H1 (cell line): ENCODE results near the gene GAPDH. TPM values are rescaled to one million over a fixed set of nuclear protein-coding genes. Genes with fewer than 3 reads are reported as not detected.

ENCODE experiments used
- ASH2L ChIP-seq: fragments of 200-600, 300-600 bp; sonication (generic); IDR thresholded peaks from one replicate; pipeline ENCODE4 v1.7.1; 2017; ENCODE audit warnings: low read length
- BRCA1 ChIP-seq: IDR thresholded peaks from 2 replicates; pipeline ENCODE4 v1.6.1; 2012; ENCODE audit warnings: low read depth, low read length, improper control_type of control experiment
- CBX8 ChIP-seq: fragments of 300-800, 300-1000 bp; sonication (generic); IDR thresholded peaks from 2 replicates; pipeline ENCODE4 v1.7.1; 2016; ENCODE audit warnings: low read depth, low read length, borderline replicate concordance
- CHD1 ChIP-seq: IDR thresholded peaks from 2 replicates; pipeline ENCODE4 v1.6.1; 2012; ENCODE audit warnings: low read depth, low read length, improper control_type of control experiment
- CREB1 ChIP-seq: IDR thresholded peaks from 2 replicates; pipeline ENCODE4 v1.6.1; 2012; ENCODE audit warnings: inconsistent platforms
- E2F6 ChIP-seq: IDR thresholded peaks from 2 replicates; pipeline ENCODE4 v1.6.1; 2012; ENCODE audit warnings: inconsistent platforms
- EGR1 ChIP-seq: IDR thresholded peaks from 2 replicates; pipeline ENCODE4 v1.6.1; 2011; ENCODE audit warnings: low read depth, low read length, borderline replicate concordance
- FOSL1 ChIP-seq: IDR thresholded peaks from 2 replicates; pipeline ENCODE4 v1.6.1; 2011; ENCODE audit warnings: mild to moderate bottlenecking, low read depth, low read length, moderate library complexity; ENCODE audit not compliant: insufficient read depth
- GABPA ChIP-seq: IDR thresholded peaks from 2 replicates; pipeline ENCODE4 v1.6.1; 2011; ENCODE audit warnings: mild to moderate bottlenecking, low read length, moderate library complexity, borderline replicate concordance; ENCODE audit not compliant: insufficient read depth
- HDAC6 ChIP-seq: IDR thresholded peaks from one replicate; pipeline ENCODE4 v1.7.1; 2012; ENCODE audit warnings: low read depth, mild to moderate bottlenecking, inconsistent platforms, low read length, moderate library complexity
- JUN ChIP-seq: IDR thresholded peaks from 2 replicates; pipeline ENCODE4 v1.6.1; 2011; ENCODE audit warnings: low read depth, mild to moderate bottlenecking, improper control_type of control experiment, low read length
- KDM1A ChIP-seq: fragments of 200-600, 300-600 bp; sonication (generic); IDR thresholded peaks from 2 replicates; pipeline ENCODE4 v1.7.1; 2016; ENCODE audit warnings: mild to moderate bottlenecking, low read length, borderline replicate concordance
- KDM5A ChIP-seq: fragments of 200-600 bp; IDR thresholded peaks from 2 replicates; pipeline ENCODE4 v1.7.1; 2012; ENCODE audit warnings: mild to moderate bottlenecking, low read length, inconsistent platforms, mixed read lengths
- PHF8 ChIP-seq: fragments of 200-600 bp; sonication (generic); conservative IDR thresholded peaks from 2 replicates; pipeline ENCODE4 v1.7.1; 2012; ENCODE audit warnings: low read depth, mild to moderate bottlenecking, inconsistent platforms, low read length, moderate library complexity
- POLR2AphosphoS5 ChIP-seq: IDR thresholded peaks from 2 replicates; pipeline ENCODE4 v1.6.1; 2011; ENCODE audit warnings: low read depth, low read length
- RAD21 ChIP-seq, 2 experiments: IDR thresholded peaks in 1 of 2; conservative IDR thresholded peaks in 1 of 2; 2 replicates each; pipeline ENCODE4 v1.6.1; 2011; ENCODE audit warnings: low read depth in 2 of 2, low read length in 2 of 2, improper control_type of control experiment in 1 of 2, inconsistent platforms in 1 of 2, mild to moderate bottlenecking in 1 of 2, moderate library complexity in 1 of 2
- RBBP5 ChIP-seq: IDR thresholded peaks from 2 replicates; pipeline ENCODE4 v1.7.1; 2012; ENCODE audit warnings: low read depth, mild to moderate bottlenecking, inconsistent platforms, low read length, moderate library complexity, borderline replicate concordance
- RFX5 ChIP-seq: IDR thresholded peaks from 2 replicates; pipeline ENCODE4 v1.6.1; 2011; ENCODE audit warnings: low read depth, low read length, improper control_type of control experiment, borderline replicate concordance
- SIRT6 ChIP-seq: IDR thresholded peaks from one replicate; pipeline ENCODE4 v1.7.1; 2012; ENCODE audit warnings: low read length, inconsistent platforms
- SP1 ChIP-seq: IDR thresholded peaks from 2 replicates; pipeline ENCODE4 v1.6.1; 2011; ENCODE audit warnings: low read depth, low read length
- SP4 ChIP-seq: IDR thresholded peaks from 2 replicates; pipeline ENCODE4 v1.6.1; 2012; ENCODE audit warnings: low read length, inconsistent platforms
- TAF1 ChIP-seq: IDR thresholded peaks from 2 replicates; pipeline ENCODE4 v1.6.1; 2011; ENCODE audit warnings: mild to moderate bottlenecking, low read depth, low read length
- TAF7 ChIP-seq: optimal IDR thresholded peaks from 2 replicates; pipeline ENCODE3; 2011; ENCODE audit warnings: low read depth, mild to moderate bottlenecking, inconsistent platforms, low read length, moderate library complexity, borderline replicate concordance
- TBP ChIP-seq: IDR thresholded peaks from 2 replicates; pipeline ENCODE4 v1.6.1; 2011; ENCODE audit warnings: low read depth, low read length, improper control_type of control experiment
- TEAD4 ChIP-seq: IDR thresholded peaks from 2 replicates; pipeline ENCODE4 v1.6.1; 2012; ENCODE audit warnings: low read depth, low read length, inconsistent platforms, mixed read lengths
- polyA plus RNA-seq, 7 experiments: library from polyadenylated mRNA; depleted of rRNA in 3 of 7; stranded (reverse) in 5 of 7; unstranded in 2 of 7; fragments of >200 nt in 5 of 7; fragments of 200-250 nt in 2 of 7; gene quantifications; 1 replicate in 5 of 7; 2 replicates in 1 of 7; 4 replicates in 1 of 7; pipeline versions ENCODE4 v1.2.1 to v1.2.3, GENCODE V29; 2011 to 2013; ENCODE audit warnings: missing spikeins in 2 of 7, mixed read lengths in 2 of 7
- total RNA-seq: library from RNA; stranded (reverse); fragmentation: NEBNext Ultra II Directional; extraction: Animal tissue kit (Norgen Biotek cat#: 25700); gene quantifications from 2 replicates; pipeline ENCODE4 v1.2.1, GENCODE V29; 2021

The GAPDH gene
- total and polyA plus RNA-seq, 2 of the 8 experiments (the other 6 are each of a cell fraction or from before 2014, with no cell fraction given) = 5,175 to 15,878 TPM

GRCh38 chr12:6533923-6534694 is at the start of gene GAPDH (continued):
- TF ChIP-seq BRCA1 (no peak), TAF7 (peak; percentile 99), TEAD4 (no peak), PHF8 (peak; percentile 97), GABPA (no peak; the same call in 1 of the 2 replicates), FOSL1 (no peak), RBBP5 (peak; percentile 23), RFX5 (no peak), RAD21 (IDR thresholded peaks at IDR 0.05 in 1 of 2, conservative IDR thresholded peaks at IDR 0.05 in 1 of 2; ENCODE audit: low read depth in 2 of 2, low read length in 2 of 2) (no peak), TAF1 (peak; percentile 97), ASH2L (peak; percentile 57), E2F6 (peak; percentile 90), CHD1 (no peak), SIRT6 (no peak), EGR1 (peak; percentile 69), CBX8 (no peak), KDM5A (no peak), SP4 (no peak), CREB1 (peak; percentile 47; the same call in 1 of the 2 replicates), JUN (no peak), POLR2AphosphoS5 (peak; percentile 84), TBP (peak; percentile 97), KDM1A (no peak), HDAC6 (no peak), SP1 (peak; percentile 71; the same call in 1 of the 2 replicates)
